ENCODE data around the gene OAS3. TPM values are rescaled to one million over a fixed set of nuclear protein-coding genes. Genes with fewer than 3 reads are reported as not detected.

The OAS3 gene
- total RNA-seq, 1 experiment from 2014 or later: 159 TPM

DNA sequence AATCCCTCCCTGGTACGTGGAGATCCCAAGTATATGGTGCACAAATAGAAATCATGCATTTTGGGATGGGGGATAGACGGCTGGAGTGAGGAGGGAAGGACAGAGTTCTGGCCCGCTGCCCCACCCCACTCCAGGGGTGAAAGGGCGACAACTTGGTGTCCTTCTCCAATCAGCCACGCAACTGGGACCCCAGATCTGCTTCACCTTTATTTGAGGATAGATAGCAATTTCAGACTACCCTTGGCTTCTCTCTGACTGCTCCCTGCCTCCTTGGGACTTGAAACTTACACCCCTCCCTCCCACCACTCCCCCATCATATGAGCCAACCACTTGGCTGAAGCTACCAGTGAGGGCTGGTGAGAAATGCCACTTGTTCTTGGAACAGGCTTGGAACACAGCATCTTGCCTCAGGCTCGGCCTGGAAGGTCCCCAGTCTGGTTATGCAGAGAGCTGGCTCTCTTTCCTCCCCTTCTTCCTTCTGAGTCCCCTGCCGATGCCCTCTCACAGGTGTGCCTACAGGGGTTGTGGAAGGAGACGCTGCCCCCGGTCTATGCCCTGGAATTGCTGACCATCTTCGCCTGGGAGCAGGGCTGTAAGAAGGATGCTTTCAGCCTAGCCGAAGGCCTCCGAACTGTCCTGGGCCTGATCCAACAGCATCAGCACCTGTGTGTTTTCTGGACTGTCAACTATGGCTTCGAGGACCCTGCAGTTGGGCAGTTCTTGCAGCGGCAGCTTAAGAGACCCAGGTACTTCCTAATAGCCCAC is 8.1 kb downstream of the OAS3 start:
- TF ChIP-seq, protein P1, sequence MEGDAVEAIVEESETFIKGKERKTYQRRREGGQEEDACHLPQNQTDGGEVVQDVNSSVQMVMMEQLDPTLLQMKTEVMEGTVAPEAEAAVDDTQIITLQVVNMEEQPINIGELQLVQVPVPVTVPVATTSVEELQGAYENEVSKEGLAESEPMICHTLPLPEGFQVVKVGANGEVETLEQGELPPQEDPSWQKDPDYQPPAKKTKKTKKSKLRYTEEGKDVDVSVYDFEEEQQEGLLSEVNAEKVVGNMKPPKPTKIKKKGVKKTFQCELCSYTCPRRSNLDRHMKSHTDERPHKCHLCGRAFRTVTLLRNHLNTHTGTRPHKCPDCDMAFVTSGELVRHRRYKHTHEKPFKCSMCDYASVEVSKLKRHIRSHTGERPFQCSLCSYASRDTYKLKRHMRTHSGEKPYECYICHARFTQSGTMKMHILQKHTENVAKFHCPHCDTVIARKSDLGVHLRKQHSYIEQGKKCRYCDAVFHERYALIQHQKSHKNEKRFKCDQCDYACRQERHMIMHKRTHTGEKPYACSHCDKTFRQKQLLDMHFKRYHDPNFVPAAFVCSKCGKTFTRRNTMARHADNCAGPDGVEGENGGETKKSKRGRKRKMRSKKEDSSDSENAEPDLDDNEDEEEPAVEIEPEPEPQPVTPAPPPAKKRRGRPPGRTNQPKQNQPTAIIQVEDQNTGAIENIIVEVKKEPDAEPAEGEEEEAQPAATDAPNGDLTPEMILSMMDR (IDR thresholded peaks at IDR 0.05; ENCODE audit: unreplicated experiment): no peak
- CTCF ChIA-PET: interaction anchor here (0.5 kb wide), 1 partner anchor 298 kb away, joined by 3 read pairs; no protein-coding TSS in a partner anchor
- Mint-ChIP-seq H3K4me3 (ENCODE audit: low read depth, unreplicated experiment) (no peak overlapping the region), H3K36me3 (ENCODE audit: insufficient read depth, unreplicated experiment) (peaks cover 4% of the 10 kb centered on the region), H3K27ac (ENCODE audit: unreplicated experiment) (no peak overlapping the region), H3K4me1 (ENCODE audit: low read depth, unreplicated experiment) (no peaks in the 10 kb centered on the region), H3K9me3 (ENCODE audit: low read depth, unreplicated experiment) (no peaks in the 10 kb centered on the region), H3K27me3 (ENCODE audit: unreplicated experiment) (no peaks in the 10 kb centered on the region)
- no TSS peak for BruUV-seq (replicated peaks)
- DNase-seq: no peak
- intact Hi-C loops (cut with micrococcal nuclease; ENCODE audit: unreplicated experiment): no loop called here

DNA sequence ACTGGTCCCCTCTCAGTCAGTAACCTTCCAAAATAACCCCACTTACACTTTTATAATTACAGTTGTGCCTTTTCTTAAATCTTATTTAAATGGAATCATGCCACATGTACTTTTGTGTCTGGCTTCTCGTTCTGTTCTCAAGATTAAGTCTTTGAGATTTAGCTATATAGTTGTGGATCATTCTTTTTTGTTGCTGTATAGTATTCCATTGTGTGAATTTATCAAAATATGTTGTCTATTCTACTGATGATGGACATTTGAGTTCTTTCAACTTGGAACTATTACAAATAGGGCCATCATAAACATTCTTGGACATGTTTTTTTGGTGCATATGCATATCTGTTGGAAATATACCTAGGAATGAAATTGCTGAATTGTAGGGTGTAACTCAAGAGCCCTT is 9.0 kb downstream of the OAS3 start:
- H3K4me1 Mint-ChIP-seq (ENCODE audit: low read depth, unreplicated experiment): no peaks in the 10 kb centered on the region
- no peaks in the 10 kb centered on the region for H3K27me3 Mint-ChIP-seq (ENCODE audit: unreplicated experiment)
- no peak overlapping the region for H3K27ac Mint-ChIP-seq (ENCODE audit: unreplicated experiment)
- H3K4me3 Mint-ChIP-seq (ENCODE audit: low read depth, unreplicated experiment): no peak overlapping the region
- BruUV-seq (replicated peaks): no TSS peak
- H3K9me3 Mint-ChIP-seq (ENCODE audit: low read depth, unreplicated experiment): no peaks in the 10 kb centered on the region
- no peak for DNase-seq
- intact Hi-C loops (cut with micrococcal nuclease; ENCODE audit: unreplicated experiment): no loop called here
- CTCF ChIA-PET: interaction anchor here (0.5 kb wide), 1 partner anchor 299 kb away, joined by 3 read pairs; no protein-coding TSS in a partner anchor
- peaks cover 4% of the 10 kb centered on the region for H3K36me3 Mint-ChIP-seq (ENCODE audit: insufficient read depth, unreplicated experiment)
- TF ChIP-seq, protein P1 (IDR thresholded peaks at IDR 0.05; ENCODE audit: unreplicated experiment): no peak

DNA sequence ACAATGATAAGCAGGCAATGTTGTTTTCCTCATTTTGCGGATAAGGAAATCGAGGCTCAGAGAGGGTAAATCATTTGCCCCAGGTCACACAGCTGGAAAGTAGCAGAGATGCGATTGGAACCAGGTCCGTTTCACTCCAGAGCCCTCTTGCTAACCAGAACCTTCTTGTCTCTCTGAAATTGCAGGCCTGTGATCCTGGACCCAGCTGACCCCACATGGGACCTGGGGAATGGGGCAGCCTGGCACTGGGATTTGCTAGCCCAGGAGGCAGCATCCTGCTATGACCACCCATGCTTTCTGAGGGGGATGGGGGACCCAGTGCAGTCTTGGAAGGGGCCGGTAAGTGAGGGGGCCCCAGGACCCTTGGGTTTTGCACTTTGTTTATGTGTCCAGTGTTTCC is 9.5 kb downstream of the OAS3 start:
- no peak for DNase-seq
- TF ChIP-seq, protein P1 (IDR thresholded peaks at IDR 0.05; ENCODE audit: unreplicated experiment): no peak
- no TSS peak for BruUV-seq (replicated peaks)
- Mint-ChIP-seq H3K27me3 (ENCODE audit: unreplicated experiment) (no peaks in the 10 kb centered on the region), H3K36me3 (ENCODE audit: insufficient read depth, unreplicated experiment) (peaks cover 4% of the 10 kb centered on the region), H3K9me3 (ENCODE audit: low read depth, unreplicated experiment) (no peaks in the 10 kb centered on the region), H3K4me3 (ENCODE audit: low read depth, unreplicated experiment) (no peak overlapping the region), H3K27ac (ENCODE audit: unreplicated experiment) (no peak overlapping the region), H3K4me1 (ENCODE audit: low read depth, unreplicated experiment) (no peaks in the 10 kb centered on the region)
- intact Hi-C loops (cut with micrococcal nuclease; ENCODE audit: unreplicated experiment): no loop called here
- CTCF ChIA-PET: no interaction called here

DNA sequence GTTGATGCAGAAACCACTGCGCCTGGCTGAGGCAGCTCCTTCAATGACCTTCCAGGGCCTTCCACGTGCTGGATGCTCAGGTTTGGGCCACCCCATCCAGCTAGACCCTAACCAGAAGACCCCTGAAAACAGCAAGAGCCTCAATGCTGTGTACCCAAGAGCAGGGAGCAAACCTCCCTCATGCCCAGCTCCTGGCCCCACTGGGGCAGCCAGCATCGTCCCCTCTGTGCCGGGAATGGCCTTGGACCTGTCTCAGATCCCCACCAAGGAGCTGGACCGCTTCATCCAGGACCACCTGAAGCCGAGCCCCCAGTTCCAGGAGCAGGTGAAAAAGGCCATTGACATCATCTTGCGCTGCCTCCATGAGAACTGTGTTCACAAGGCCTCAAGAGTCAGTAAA is 10.5 kb downstream of the OAS3 start:
- no peak overlapping the region for H3K4me3 Mint-ChIP-seq (ENCODE audit: low read depth, unreplicated experiment)
- peaks cover 4% of the 10 kb centered on the region for H3K36me3 Mint-ChIP-seq (ENCODE audit: insufficient read depth, unreplicated experiment)
- no peak for DNase-seq
- intact Hi-C loops (cut with micrococcal nuclease; ENCODE audit: unreplicated experiment): no loop called here
- BruUV-seq (replicated peaks): no TSS peak
- H3K27ac Mint-ChIP-seq (ENCODE audit: unreplicated experiment): no peak overlapping the region
- no peaks in the 10 kb centered on the region for H3K9me3 Mint-ChIP-seq (ENCODE audit: low read depth, unreplicated experiment)
- TF ChIP-seq, protein P1 (IDR thresholded peaks at IDR 0.05; ENCODE audit: unreplicated experiment): no peak
- CTCF ChIA-PET: interaction anchor here (0.6 to 1.7 kb wide), 2 partner anchors 11 to 1288 kb away, joined by 3 to 6 read pairs; partner anchors contain the start of gene OAS3
- H3K27me3 Mint-ChIP-seq (ENCODE audit: unreplicated experiment): no peaks in the 10 kb centered on the region
- no peaks in the 10 kb centered on the region for H3K4me1 Mint-ChIP-seq (ENCODE audit: low read depth, unreplicated experiment)
